ENCODE results near the gene SH3BP1.

SH3BP1 gene

DNA sequence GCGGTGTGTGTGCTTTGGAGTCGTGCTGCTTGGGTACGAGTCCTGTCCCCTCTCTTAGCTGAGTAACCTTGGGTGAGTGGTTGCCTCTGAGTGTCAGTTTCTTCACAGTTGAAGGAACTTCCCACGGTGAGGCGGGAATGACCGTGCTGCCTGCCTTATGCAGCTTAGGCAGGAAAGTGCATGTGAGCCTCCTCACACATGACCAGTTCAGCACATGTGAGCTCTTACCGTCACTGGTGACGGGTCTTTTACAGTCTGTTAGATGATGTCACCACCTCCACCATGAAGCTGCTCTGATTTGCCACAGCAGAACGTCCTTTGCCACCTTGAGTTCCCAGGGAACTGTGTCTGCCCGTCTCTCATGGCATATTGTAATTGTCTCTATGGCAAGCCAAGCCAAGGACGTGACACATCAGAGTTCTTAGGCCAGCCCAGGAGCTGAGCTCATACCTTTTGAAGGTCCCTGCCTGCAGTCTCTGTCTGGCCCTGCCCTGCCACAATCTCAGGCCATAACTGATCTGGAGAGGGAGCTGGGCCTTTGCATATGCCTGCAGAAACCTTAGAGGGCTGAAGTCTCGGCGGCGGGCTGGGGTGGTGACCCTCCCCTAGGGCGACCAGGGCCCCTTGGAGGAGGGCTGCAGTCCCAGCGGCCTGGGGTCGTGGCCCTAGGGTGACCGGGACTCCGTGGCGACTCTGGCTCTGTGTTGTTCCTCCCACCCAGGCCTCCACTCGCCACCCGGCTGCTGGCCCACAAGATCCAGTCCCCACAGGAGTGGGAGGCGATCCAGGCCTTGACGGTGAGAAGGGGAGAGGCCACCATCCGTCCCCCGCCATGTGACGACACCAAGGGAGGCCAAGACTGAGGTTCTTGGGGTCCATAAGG, 23.0 kb upstream of the SH3BP1 start:
- in situ Hi-C loops (cut with MboI; ENCODE audit: low sequenced_read_pairs) = no loop called here

DNA sequence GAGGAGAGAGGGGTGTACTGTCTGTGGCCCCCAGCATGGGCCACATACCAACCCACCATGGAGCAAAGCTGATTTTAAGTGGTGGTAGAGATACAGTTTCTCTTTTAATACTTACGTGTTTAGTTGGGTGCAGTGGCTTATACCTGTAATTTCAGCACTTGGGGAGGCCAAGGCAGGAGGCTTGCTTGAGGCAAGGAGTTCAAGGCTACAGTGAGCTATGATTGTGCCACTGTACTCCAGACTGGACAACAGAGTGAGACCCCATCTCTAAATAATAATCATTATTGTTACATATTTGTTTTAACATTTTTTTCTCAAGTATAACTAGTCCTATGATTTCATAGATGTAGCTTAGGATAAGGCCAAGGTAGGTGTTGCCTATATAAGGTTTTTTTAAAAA, 22.0 kb upstream of the SH3BP1 start:
- in situ Hi-C loops (cut with MboI; ENCODE audit: low sequenced_read_pairs) = no loop called here

DNA sequence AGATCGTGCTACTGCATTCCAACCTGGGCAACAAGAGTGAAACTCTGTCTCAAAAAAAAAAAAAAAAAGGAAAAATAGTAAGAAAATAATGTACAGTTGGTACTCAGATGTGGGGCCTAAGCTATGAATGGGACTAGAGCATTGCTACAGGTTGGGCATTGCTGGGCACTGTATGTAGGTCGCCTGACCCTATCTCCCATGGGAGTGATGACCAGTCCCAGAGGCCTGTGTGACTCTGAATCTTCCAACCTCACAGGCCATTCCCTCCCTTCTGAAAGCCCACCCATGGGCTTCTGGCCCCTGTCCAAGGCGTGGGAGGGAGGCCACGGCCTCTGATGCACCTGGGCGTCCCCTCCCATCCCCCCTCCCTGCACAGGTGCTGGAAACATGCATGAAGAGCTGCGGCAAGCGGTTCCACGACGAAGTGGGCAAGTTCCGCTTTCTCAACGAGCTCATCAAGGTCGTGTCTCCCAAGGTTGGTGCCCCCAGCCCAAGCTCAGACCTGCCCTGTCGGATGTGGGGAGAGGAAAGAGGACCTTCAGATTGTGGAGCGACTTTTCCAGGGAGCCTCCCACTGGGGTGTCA, 21.3 kb upstream of the SH3BP1 start:
- in situ Hi-C loops (cut with MboI; ENCODE audit: low sequenced_read_pairs) = no loop called here

DNA sequence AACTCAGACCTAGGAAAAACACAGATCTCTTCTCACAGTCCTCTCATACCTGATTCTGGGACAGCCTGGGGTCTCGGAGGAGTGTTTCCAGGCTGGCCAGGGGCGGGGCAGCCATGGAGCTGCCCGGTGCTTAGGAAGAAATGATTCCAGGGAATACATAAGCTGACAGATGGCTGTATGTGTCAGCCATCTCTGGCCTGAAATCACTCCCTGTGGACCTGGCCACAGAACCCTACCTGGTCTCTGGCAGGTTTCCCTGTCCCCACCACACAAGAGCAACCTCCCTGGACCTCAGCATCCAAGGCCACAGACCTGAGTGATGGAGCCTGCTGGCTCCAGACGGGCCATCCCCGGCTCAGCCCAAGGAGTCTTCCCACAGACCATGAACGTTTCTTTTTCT, 20.8 kb upstream of the SH3BP1 start:
- in situ Hi-C loops (cut with MboI; ENCODE audit: low sequenced_read_pairs) = no loop called here

DNA sequence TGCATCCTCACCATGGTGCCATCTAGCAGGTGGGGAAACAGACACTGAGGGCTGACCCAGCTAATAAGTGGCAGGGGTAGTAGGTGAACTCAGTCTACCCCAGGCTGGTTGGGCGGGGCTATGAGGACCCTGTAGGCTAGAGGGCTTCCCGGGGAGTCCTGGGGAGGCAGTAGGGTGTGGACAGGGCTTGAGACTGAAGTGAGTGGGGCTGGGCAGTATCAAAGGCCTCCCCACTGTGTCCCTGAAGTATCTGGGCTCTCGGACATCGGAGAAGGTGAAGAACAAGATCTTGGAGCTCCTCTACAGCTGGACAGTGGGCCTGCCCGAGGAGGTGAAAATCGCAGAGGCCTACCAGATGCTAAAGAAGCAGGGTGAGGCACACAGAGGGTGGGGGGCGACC, 19.5 kb upstream of the SH3BP1 start:
- in situ Hi-C loops (cut with MboI; ENCODE audit: low sequenced_read_pairs) = no loop called here

DNA sequence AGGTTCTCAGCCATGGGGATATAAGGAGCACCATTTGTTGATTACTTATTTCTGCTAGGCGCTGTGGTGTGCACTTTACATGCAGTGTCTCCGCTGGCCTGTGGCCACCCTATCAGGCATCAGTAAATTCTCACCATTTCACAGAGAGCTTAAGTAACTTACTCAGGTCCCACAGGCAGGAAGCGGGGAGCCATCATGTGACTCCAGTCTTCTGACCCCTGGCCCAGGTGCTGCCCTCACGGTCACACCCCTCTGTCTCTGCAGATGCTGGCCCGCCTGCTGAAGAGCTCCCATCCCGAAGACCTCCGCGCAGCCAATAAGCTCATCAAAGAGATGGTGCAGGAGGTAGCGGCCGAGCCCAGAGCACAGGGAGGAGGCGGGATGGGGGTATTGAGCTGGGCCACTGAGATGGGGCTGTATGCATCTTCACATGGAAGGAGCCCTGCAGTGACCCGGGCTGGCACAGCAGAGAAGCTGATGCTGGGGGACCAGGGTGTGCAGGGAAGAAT, 18.1 kb upstream of the SH3BP1 start:
- in situ Hi-C loops (cut with MboI; ENCODE audit: low sequenced_read_pairs) = no loop called here

DNA sequence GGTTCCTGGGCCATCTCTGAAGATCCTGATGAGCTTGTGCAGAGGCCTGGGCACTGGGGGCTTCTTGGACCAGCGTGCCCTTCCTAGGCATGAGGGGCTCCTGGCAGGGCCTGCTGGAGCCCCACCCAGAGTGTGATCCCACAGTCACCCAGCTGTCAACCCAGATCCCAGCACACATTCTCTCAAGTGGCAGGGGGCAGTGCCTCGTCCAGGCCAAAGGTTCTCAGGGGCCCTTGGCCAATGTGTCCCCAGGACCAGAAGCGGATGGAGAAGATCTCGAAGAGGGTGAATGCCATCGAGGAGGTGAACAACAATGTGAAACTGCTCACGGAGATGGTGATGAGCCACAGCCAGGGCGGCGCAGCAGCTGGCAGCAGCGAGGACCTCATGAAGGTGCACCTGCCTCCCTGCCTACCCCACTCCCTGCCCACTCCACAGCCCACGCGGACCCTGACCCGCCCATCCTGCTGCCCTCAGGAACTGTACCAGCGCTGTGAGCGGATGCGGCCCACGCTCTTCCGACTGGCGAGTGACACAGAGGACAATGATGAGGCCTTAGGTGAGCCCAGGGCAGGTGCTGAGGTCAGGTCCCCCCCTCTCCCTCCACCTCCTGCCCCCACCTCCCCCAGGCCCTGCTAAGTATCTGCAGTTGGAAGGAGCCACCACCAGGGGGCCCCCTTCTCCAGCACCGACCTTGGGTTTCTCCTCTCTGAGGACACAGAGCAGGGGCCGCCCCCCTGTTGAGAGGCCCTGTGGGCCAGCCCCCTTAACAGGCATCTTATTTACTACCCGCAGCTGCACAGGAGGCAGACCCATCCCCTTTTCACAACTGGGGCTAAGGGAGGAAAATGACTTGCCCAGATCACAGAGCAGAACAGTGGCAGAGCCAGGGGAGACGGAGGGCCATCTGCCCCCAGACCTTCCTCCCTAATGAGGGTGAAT, 16.1 kb upstream of the SH3BP1 start:
- in situ Hi-C loops (cut with MboI; ENCODE audit: low sequenced_read_pairs) = no loop called here

DNA sequence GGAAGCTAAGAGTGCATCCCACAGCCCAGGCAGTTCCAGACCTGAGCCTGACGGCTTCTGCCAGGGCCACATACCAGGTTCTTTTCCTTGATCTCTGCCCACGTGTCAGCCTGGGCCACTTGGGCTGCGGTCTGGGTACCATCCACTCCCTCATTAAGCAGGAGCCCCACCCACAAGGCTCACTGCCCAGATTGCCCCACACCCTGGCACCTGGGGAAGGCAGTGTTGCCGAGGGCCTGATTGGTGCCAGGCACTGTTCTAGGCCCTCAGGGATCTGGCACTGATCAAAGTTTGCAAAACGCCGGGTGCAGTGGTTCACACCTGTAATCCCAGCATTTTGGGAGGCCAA, 15.5 kb upstream of the SH3BP1 start:
- in situ Hi-C loops (cut with MboI; ENCODE audit: low sequenced_read_pairs) = no loop called here

DNA sequence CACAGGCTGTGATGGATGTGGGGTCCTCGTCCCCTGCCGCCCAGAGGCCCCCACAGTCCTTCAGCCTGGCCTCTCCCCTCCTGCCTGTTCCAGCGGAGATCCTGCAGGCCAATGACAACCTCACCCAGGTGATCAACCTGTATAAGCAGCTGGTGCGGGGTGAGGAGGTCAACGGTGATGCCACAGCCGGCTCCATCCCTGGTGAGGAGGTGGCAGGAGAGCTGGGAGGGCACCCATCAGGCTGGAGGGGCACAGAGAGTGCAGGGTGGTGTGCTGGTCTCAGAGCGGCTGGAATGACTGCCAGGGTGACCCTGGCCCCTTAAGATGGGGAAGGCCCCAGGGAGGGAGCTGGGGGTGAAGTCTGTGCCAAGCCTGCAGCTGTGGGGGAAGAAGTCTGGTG, 14.6 kb upstream of the SH3BP1 start:
- in situ Hi-C loops (cut with MboI; ENCODE audit: low sequenced_read_pairs) = no loop called here

DNA sequence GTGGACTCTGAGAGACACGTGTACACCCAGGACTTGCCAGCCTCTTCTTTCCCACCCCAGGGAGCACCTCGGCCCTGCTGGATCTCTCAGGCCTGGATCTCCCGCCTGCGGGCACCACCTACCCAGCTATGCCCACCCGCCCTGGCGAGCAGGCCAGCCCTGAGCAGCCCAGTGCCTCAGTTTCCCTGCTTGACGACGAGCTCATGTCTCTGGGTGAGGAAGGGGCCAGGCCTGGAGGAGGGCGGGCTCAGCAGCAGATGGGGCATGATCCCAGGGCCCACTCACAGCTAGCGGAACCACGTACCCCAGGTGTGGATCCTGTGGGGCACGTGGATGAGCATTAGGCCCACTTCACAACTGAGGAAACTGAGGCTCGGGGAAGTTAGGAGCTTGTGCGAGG, 13.7 kb upstream of the SH3BP1 start:
- in situ Hi-C loops (cut with MboI; ENCODE audit: low sequenced_read_pairs) = no loop called here

DNA sequence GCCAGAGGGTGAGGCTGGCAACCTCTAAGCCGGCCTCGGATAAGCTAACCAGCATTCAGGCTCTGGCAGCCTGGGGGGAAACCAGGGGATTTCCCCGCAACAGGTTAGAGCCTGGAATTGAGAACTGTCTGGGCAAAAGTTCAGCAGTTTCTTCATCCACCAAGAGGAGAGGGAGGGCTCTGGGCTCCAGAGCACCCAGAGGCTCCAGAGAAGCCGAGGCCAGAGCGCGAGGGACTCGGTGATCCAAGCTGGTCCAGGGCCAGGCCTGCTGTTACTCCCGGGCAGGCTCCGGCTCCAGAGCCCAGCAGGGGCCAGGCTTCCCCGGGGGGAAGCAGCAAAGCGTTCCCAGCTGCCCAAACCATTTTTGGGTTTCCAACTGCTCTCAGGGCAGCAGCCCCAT, 13.3 kb upstream of the SH3BP1 start:
- in situ Hi-C loops (cut with MboI; ENCODE audit: low sequenced_read_pairs) = no loop called here

DNA sequence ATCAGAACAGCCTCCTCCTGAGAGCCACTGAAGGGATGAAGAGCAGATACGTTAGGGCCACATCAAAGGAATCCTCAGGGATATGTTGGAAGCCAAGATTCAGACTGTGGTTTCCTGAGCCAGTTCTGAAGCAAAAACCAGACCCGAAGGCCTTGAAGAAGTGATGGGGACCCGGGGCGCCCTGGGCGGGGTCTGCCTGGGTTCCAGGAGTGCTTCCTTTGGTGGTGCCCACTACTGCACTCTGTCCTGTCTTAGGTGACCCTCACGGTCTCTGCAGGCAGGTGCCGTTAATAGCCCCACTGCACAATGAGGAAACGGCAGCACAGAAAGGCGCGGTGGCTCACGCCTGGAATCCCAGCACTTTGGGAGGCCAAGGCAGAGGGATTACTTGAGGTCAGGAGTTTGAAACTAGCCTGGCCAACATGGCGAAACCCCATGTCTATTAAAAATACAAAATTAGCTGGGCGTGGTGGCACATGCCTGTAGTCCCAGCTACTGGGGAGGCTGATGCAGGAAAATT, 12.9 kb upstream of the SH3BP1 start:
- in situ Hi-C loops (cut with MboI; ENCODE audit: low sequenced_read_pairs) = no loop called here

DNA sequence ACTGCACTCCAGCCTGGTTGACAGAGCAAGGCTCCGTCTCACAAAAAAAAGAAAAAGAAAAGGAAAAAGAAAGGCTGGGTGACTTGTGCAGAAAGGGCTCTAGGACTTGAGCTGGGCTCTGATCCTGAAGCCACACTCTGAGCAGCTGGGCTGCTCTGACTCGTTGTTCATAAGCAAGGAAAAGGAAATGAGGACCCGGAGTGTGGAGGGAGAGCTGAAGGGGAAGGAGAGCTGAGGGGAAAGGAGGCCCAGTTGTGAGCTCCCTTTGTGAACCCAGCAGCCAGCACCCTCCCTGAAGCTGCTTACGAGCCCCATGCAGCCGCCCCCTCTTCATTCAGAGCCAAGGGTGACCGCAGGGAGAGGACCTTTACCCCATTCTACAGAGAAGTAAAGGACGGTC, 12.3 kb upstream of the SH3BP1 start:
- in situ Hi-C loops (cut with MboI; ENCODE audit: low sequenced_read_pairs) = no loop called here

DNA sequence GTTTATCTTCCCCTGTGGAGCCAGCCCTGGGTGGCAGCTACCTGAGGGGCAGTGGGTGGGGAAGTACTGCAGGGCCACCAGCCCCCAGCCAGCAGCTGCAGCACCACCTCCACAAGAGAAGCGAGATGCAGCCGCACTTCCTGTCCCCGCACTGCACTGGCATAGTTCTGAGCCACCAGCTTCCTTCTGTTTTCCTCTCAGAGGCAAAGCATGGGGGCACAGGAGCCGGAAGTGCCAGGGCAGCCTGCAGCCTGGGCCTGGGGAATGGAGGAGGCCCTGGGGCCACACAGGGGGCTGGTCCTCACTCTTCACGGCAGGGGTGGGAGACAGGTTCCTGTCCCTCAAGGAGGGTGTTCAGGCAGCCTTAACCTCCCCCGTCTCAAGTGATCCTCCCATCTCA, 11.9 kb upstream of the SH3BP1 start:
- in situ Hi-C loops (cut with MboI; ENCODE audit: low sequenced_read_pairs) = no loop called here

DNA sequence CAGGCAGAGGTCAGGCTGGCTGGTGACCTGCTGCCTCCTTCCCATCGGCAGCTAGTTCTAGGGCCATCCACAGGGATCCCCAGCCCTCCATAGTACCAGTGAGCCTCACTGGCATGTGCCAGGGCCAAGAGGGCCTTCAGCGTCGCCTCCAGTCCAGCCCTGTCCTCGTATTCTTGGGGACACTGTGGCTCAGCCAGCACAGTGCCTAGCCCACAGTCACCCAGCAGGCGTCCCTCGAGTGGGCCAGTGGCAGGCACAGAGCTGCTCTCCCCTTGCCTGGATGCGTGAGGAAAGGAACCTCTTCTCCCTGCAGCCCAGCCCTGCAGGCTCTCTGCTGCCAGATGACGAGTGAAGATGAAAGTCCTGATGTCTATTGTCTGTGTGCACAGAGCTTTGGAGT, 10.6 kb upstream of the SH3BP1 start:
- in situ Hi-C loops (cut with MboI; ENCODE audit: low sequenced_read_pairs) = no loop called here

DNA sequence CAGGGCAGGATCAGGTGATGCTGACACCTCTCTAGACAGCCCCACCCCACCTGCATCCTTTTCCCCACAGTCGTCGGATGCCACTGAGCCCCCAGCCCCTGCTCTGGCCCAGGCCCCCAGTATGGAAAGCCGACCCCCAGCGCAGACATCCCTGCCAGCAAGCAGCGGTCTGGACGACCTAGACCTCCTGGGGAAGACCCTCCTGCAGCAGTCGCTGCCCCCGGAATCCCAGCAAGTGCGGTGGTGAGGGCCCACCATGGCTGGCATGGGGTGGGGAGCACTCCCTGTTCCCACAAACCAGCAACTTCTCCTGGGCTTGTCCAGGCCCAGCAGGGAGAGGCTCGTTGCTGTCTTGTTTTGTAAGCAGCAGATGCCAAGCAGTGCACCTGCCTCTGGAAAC, 9.5 kb upstream of the SH3BP1 start:
- in situ Hi-C loops (cut with MboI; ENCODE audit: low sequenced_read_pairs) = no loop called here

DNA sequence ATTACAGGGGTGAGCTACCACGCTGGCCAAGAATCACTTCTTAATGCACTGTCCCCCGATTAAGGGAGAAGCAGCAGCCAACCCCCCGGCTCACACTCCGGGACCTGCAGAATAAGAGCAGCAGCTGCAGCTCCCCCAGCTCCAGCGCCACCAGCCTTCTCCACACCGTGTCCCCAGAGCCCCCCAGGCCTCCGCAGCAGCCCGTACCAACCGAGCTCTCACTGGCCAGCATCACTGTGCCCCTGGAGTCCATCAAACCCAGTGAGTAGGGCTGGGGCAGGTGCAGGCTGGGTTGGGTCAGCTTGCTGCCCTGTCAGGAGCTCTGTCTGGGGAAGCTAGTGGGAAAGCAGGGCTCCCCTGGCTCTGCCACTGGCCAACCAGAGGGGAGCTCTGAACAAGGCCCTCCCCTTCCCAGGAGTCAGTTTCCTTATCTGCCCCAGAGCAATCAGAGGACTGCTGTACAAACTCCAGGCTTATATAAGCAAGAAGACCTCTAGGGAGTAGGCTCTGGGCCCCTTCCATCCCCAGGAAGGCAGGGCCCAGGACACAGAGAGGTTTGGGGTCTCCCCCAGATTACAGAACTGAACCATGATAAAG, 8.5 kb upstream of the SH3BP1 start:
- in situ Hi-C loops (cut with MboI; ENCODE audit: low sequenced_read_pairs) = no loop called here

DNA sequence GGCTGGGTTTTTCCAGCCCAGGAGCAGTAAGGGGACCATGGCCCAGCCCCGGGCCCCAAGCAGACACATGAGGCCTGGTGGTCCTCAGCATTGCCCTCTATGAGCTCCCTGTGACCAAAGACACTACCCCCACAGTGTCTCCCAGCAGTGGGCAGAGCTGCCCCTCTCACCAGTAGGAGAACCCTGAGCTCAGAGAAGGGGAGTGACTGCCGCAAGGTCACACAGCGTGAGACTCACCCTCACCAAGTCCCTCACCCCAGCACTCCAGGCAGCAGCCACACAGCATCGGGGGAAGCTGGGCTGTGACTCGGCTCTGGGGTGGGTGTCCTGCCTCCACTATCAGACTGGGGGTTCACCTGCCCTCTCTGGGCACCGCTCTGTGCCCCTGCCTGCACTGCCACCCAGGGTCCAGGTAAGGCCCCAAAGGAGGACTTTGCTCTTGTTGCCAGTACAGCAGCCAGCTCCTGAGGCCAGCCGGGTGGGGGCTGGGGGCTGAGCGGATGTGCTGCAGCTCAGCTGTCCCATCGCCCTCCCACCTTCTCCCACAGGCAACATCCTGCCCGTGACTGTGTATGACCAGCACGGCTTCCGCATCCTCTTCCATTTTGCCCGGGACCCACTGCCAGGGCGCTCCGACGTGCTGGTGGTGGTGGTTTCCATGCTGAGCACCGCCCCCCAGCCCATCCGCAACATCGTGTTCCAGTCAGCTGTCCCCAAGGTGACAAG, 7.9 kb upstream of the SH3BP1 start:
- in situ Hi-C loops (cut with MboI; ENCODE audit: low sequenced_read_pairs) = no loop called here

DNA sequence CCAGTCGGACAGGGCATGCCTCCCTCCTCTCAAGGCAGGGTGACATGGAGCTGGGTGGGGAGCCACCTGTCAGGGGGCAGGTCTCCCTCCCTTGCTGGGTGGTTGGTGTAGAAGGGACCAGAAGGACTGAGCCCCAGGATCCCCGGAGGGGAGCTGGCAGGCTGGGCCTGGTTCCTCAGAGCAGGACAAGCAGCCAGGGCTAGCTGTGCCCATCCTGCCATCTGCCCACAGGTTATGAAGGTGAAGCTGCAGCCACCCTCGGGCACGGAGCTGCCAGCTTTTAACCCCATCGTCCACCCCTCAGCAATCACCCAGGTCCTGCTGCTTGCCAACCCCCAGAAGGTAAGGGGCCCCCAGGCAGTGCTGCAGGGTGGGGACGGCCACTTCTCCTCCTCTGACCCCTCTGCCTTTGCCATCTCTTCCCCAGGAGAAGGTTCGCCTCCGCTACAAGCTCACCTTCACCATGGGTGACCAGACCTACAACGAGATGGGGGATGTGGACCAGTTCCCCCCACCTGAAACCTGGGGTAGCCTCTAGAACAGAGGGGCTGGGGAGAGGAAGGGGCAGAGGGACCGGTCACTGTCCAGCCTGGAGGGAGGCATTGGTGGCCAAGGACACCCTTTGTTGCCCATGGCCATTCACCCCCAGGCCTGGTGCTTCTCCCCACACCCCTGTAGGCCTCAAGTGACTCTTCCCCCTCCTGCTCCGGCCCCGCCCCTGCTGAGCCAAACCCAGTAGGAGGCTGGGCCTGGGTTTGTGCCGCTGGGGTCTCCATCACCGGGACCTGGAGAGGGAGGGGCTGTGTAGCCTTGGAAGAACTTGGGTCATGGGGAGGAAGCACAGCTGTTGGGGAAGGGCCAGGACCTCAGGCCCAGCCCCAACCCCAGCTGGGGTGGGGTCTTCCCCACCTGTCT, 7.0 kb upstream of the SH3BP1 start:
- in situ Hi-C loops (cut with MboI; ENCODE audit: low sequenced_read_pairs) = no loop called here

Measured in HL-60/S4 treated with phorbol 12-myristate 13-acetate at 8.2 ng/mL for 4 days and 3 days (cell line).